A673 (cell line): ENCODE data around the gene NSMCE3.

Experiments
- CTCF ChIP-seq: fragments of 300-800, 200-600 bp; sonication (generic); conservative IDR thresholded peaks from 2 replicates; pipeline ENCODE4 v1.5.1; 2017; ENCODE audit warnings: low read depth, mild to moderate bottlenecking, antibody characterized with exemption, low read length, moderate library complexity, mixed read lengths
- EZH2 ChIP-seq: fragments of 200-600 bp; sonication (generic); IDR thresholded peaks from 2 replicates; pipeline ENCODE4 v1.6.1; 2017; ENCODE audit warnings: borderline replicate concordance, low read depth, mild to moderate bottlenecking, mixed read lengths, antibody characterized with exemption, low read length; ENCODE audit not compliant: poor library complexity, severe bottlenecking

- TF ChIP-seq EZH2 (no peak), CTCF (no peak)
Measured at GRCh38 chr15:29241207-29241606, 28.4 kb downstream of the NSMCE3 start.
